HCT116 (cell line): Measurements from ENCODE around the gene SORL1. TPM values are rescaled to one million over a fixed set of nuclear protein-coding genes. Genes with fewer than 3 reads are reported as not detected.

Source experiments
- ATAC-seq: fragments of 200-7000 bp; cut with Tn5 transposase; 2 replicates; pipeline ENCODE4 v1.9.1; 2020; ENCODE audit warnings: mild to moderate bottlenecking, moderate library complexity
- BruUV-seq: library from RNA; stranded (reverse); fragments of 400-500 nt; replicated peaks from 2 replicates; lab custom pipeline; 2021; lab: Mats Ljungman, UMichigan
- CTCF ChIA-PET: fragments of 300-600 bp; sonication (Branson Sonifier 250); formaldehyde crosslinking; loops from one replicate; lab custom pipeline; 2021; ENCODE audit warnings: antibody characterized with exemption; lab: Charles Lee
- POLR2A ChIA-PET: fragments of 300-600, 350-600 bp; sonication (Branson Sonifier 250); formaldehyde crosslinking; loops from one replicate; lab custom pipeline; 2021; ENCODE audit warnings: antibody characterized with exemption; lab: Charles Lee
- RAD21 ChIA-PET, 2 experiments: fragments of 300-600 bp; sonication (Branson Sonifier 250); formaldehyde crosslinking; loops; one replicate each; lab custom pipeline; 2023; ENCODE audit warnings: low total read pairs in 2 of 2; ENCODE audit not compliant: uncharacterized antibody in 2 of 2, unreplicated experiment in 2 of 2, low non-redundant PET in 1 of 2; lab: Charles Lee
- DNase-seq: peaks from one replicate; pipeline ENCODE4 v3.0.0-alpha.2; 2010; ENCODE audit warnings: low read depth, low spot score
- H2AFZ ChIP-seq: fragments of 200-600 bp; shearing (Covaris generic), sonication (generic); 2 replicates; pipeline ENCODE4 v1.6.1; 2017; ENCODE audit warnings: low read depth, mixed run types, mixed read lengths, antibody characterized with exemption, low read length; ENCODE audit not compliant: poor library complexity, severe bottlenecking
- H3K27ac ChIP-seq: 2 replicates; pipeline ENCODE4 v1.5.1; 2012; ENCODE audit warnings: low read depth, low read length
- H3K27me3 ChIP-seq: fragments of 200-600 bp; sonication (generic); 2 replicates; pipeline ENCODE4 v1.6.1; 2016; ENCODE audit warnings: mixed run types, low read length, mixed read lengths; ENCODE audit not compliant: insufficient read depth
- H3K36me3 ChIP-seq, 2 experiments: fragments of 200-500 bp in 1 of 2; fragments of 200-600 bp in 1 of 2; sonication (Bioruptor generic) in 1 of 2; sonication (generic) in 1 of 2; 2 replicates each; pipeline versions ENCODE4 v1.5.1 to v1.6.1; 2014 to 2016; ENCODE audit warnings: low read length in 2 of 2, inconsistent platforms in 1 of 2, mixed read lengths in 1 of 2, mixed run types in 1 of 2; ENCODE audit not compliant: insufficient read depth in 2 of 2, control insufficient read depth in 1 of 2
- H3K4me1 ChIP-seq, 2 experiments: fragments of 200-600 bp in 1 of 2; sonication (generic) in 1 of 2; 2 replicates each; pipeline versions ENCODE4 v1.5.1 to v1.6.1; 2012 to 2017; ENCODE audit warnings: low read length in 2 of 2, inconsistent platforms in 1 of 2, mild to moderate bottlenecking in 1 of 2, mixed read lengths in 1 of 2, mixed run types in 1 of 2, moderate library complexity in 1 of 2; ENCODE audit not compliant: insufficient read depth in 2 of 2, control insufficient read depth in 1 of 2
- H3K4me2 ChIP-seq: fragments of 200-600 bp; sonication (generic); 2 replicates; pipeline ENCODE4 v1.6.1; 2017; ENCODE audit warnings: mixed run types, low read length, mixed read lengths
- H3K4me3 ChIP-seq, 2 experiments: fragments of 200-600 bp in 1 of 2; sonication (generic) in 1 of 2; replicated peaks in 1 of 2; 2 replicates each; pipeline ENCODE4 v1.5.1; 2011 to 2016; ENCODE audit warnings: low read length in 2 of 2, control low read depth in 1 of 2, low read depth in 1 of 2, mild to moderate bottlenecking in 1 of 2, mixed read lengths in 1 of 2, mixed run types in 1 of 2
- H3K79me2 ChIP-seq: fragments of 200-600 bp; sonication (generic); 2 replicates; pipeline ENCODE4 v1.6.1; 2017; ENCODE audit warnings: mild to moderate bottlenecking, mixed run types, low read length, moderate library complexity, mixed read lengths; ENCODE audit not compliant: insufficient read depth
- H3K9ac ChIP-seq: fragments of 200-600 bp; sonication (generic); 2 replicates; pipeline ENCODE4 v1.6.1; 2016; ENCODE audit warnings: low read length, mixed read lengths
- H3K9me2 ChIP-seq: fragments of 200-600 bp; sonication (generic), shearing (Covaris generic); 2 replicates; pipeline ENCODE4 v1.6.1; 2017; ENCODE audit warnings: mixed run types, mild to moderate bottlenecking, moderate library complexity; ENCODE audit not compliant: insufficient read depth
- H3K9me3 ChIP-seq, 2 experiments: fragments of 200-500 bp in 1 of 2; fragments of 200-600 bp in 1 of 2; sonication (Bioruptor generic) in 1 of 2; sonication (generic) in 1 of 2; 2 replicates each; pipeline ENCODE4 v1.6.1; 2014 to 2017; ENCODE audit warnings: low read length in 2 of 2, mixed read lengths in 2 of 2, inconsistent platforms in 1 of 2, low read depth in 1 of 2, mild to moderate bottlenecking in 1 of 2, mixed run types in 1 of 2, moderate library complexity in 1 of 2; ENCODE audit not compliant: control insufficient read depth in 1 of 2, insufficient read depth in 1 of 2
- H4K20me1 ChIP-seq: fragments of 200-600 bp; sonication (generic), shearing (Covaris generic); 2 replicates; pipeline ENCODE4 v1.6.1; 2017; ENCODE audit warnings: mixed run types, mild to moderate bottlenecking, moderate library complexity; ENCODE audit not compliant: insufficient read depth
- CEBPB ChIP-seq: IDR thresholded peaks from 2 replicates; pipeline ENCODE4 v1.6.1; 2012; ENCODE audit warnings: low read depth
- EGR1 ChIP-seq: IDR thresholded peaks from 2 replicates; pipeline ENCODE4 v1.6.1; 2012; ENCODE audit warnings: low read depth
- ELF1 ChIP-seq: IDR thresholded peaks from 2 replicates; pipeline ENCODE4 v1.6.1; 2012; ENCODE audit warnings: low read depth, borderline replicate concordance
- EZH2 ChIP-seq: fragments of 200-600 bp; sonication (generic); IDR thresholded peaks from 2 replicates; pipeline ENCODE4 v1.6.1; 2017; ENCODE audit warnings: antibody characterized with exemption, mixed run types
- EZH2phosphoT487 ChIP-seq: fragments of 200-600 bp; IDR thresholded peaks from 2 replicates; pipeline ENCODE4 v1.6.1; 2018; ENCODE audit warnings: antibody characterized with exemption, borderline replicate concordance
- FOSL1 ChIP-seq: IDR thresholded peaks from 2 replicates; pipeline ENCODE4 v1.6.1; 2012; ENCODE audit warnings: low read depth
- JUND ChIP-seq: IDR thresholded peaks from 2 replicates; pipeline ENCODE4 v1.6.1; 2012
- POLR2A ChIP-seq: IDR thresholded peaks from 2 replicates; pipeline ENCODE4 v1.7.0; 2011; ENCODE audit warnings: borderline replicate concordance; ENCODE audit not compliant: insufficient read depth, insufficient read length; ENCODE audit errors: extremely low read depth
- POLR2AphosphoS5 ChIP-seq: IDR thresholded peaks from 2 replicates; pipeline ENCODE4 v1.6.1; 2011; ENCODE audit warnings: mild to moderate bottlenecking, low read depth, low read length, moderate library complexity
- SIN3A ChIP-seq: IDR thresholded peaks from 2 replicates; pipeline ENCODE4 v1.6.1; 2012; ENCODE audit warnings: low read depth
- SP1 ChIP-seq: IDR thresholded peaks from 2 replicates; pipeline ENCODE4 v1.6.1; 2012; ENCODE audit warnings: low read depth
- TCF7L2 ChIP-seq: IDR thresholded peaks from 2 replicates; pipeline ENCODE4 v1.7.0; 2011; ENCODE audit warnings: borderline replicate concordance, inconsistent platforms; ENCODE audit not compliant: insufficient read depth, insufficient read length; ENCODE audit errors: extremely low read depth
- YY1 ChIP-seq: IDR thresholded peaks from 2 replicates; pipeline ENCODE4 v1.6.1; 2011; ENCODE audit warnings: low read length, low read depth, moderate library complexity, mild to moderate bottlenecking; ENCODE audit not compliant: insufficient replicate concordance; ENCODE audit errors: extremely low read depth
- ZFX ChIP-seq: fragments of 450-650 bp; IDR thresholded peaks from 2 replicates; pipeline ENCODE4 v1.6.1; 2017
- ZNF274 ChIP-seq: fragments of 200-500 bp; sonication (Bioruptor generic); IDR thresholded peaks from 2 replicates; pipeline ENCODE4 v1.6.1; 2014; ENCODE audit warnings: mild to moderate bottlenecking, low read depth, low read length, inconsistent platforms
- intact Hi-C: fragments of 100-400 bp; cut with micrococcal nuclease; formaldehyde crosslinking; loops from 2 replicates; pipeline ENCODE4 v1.10.0; 2022
- total RNA-seq: library from RNA; stranded (reverse); gene quantifications from one replicate; pipeline ENCODE4 v1.2.1, GENCODE V29; 2021; ENCODE audit not compliant: unreplicated experiment
- TF ChIP-seq, protein P1 (sequence below): IDR thresholded peaks from 2 replicates; pipeline ENCODE4 v1.6.1; 2012
- TF ChIP-seq, protein P2 (sequence below): IDR thresholded peaks from 2 replicates; pipeline ENCODE4 v1.6.1; 2012
- TF ChIP-seq, protein P3 (sequence below): IDR thresholded peaks from 2 replicates; pipeline ENCODE4 v1.6.1; 2011; ENCODE audit warnings: mild to moderate bottlenecking, low read length, moderate library complexity; ENCODE audit not compliant: insufficient replicate concordance; ENCODE audit errors: extremely low read depth
- TF ChIP-seq, protein P4 (sequence below): IDR thresholded peaks from 2 replicates; pipeline ENCODE4 v1.6.1; 2012; ENCODE audit warnings: low read depth

SORL1 gene
- total RNA-seq, 1 experiment from 2014 or later, result 17.4 TPM

GRCh38 chr11:121610706-121611105 is 158.6 kb downstream of the SORL1 start:
- H3K27me3 ChIP-seq, result no peaks in the 10 kb centered on the region
- no peaks in the 10 kb centered on the region for H3K79me2 ChIP-seq
- H3K9ac ChIP-seq, result no peak overlapping the region
- H3K4me2 ChIP-seq, result no peak overlapping the region
- DNase-seq (no peak), ATAC-seq (no peak)
- no peaks in the 10 kb centered on the region; a peak in 1 of 4 replicates for H3K4me1 ChIP-seq
- H2AFZ ChIP-seq, result no peak overlapping the region
- no TSS peak for BruUV-seq
- no peak for TF ChIP-seq TCF7L2
- TF ChIP-seq FOSL1, result no peak
- TF ChIP-seq, protein P1, sequence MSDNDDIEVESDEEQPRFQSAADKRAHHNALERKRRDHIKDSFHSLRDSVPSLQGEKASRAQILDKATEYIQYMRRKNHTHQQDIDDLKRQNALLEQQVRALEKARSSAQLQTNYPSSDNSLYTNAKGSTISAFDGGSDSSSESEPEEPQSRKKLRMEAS, result no peak
- TF ChIP-seq ELF1, result no peak
- TF ChIP-seq, protein P2, sequence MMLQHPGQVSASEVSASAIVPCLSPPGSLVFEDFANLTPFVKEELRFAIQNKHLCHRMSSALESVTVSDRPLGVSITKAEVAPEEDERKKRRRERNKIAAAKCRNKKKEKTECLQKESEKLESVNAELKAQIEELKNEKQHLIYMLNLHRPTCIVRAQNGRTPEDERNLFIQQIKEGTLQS, result no peak
- TF ChIP-seq, protein P3, sequence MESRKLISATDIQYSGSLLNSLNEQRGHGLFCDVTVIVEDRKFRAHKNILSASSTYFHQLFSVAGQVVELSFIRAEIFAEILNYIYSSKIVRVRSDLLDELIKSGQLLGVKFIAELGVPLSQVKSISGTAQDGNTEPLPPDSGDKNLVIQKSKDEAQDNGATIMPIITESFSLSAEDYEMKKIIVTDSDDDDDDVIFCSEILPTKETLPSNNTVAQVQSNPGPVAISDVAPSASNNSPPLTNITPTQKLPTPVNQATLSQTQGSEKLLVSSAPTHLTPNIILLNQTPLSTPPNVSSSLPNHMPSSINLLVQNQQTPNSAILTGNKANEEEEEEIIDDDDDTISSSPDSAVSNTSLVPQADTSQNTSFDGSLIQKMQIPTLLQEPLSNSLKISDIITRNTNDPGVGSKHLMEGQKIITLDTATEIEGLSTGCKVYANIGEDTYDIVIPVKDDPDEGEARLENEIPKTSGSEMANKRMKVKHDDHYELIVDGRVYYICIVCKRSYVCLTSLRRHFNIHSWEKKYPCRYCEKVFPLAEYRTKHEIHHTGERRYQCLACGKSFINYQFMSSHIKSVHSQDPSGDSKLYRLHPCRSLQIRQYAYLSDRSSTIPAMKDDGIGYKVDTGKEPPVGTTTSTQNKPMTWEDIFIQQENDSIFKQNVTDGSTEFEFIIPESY, result no peak
- TF ChIP-seq ZNF274, result no peak
- no peak for TF ChIP-seq POLR2A
- TF ChIP-seq SIN3A, result no peak
- no peak for TF ChIP-seq EZH2phosphoT487
- no peak for TF ChIP-seq ZFX
- TF ChIP-seq EGR1, result no peak
- TF ChIP-seq SP1, result no peak
- TF ChIP-seq POLR2AphosphoS5, result no peak
- TF ChIP-seq JUND, result no peak
- TF ChIP-seq YY1, result no peak
- TF ChIP-seq EZH2, result no peak
- TF ChIP-seq, protein P4, sequence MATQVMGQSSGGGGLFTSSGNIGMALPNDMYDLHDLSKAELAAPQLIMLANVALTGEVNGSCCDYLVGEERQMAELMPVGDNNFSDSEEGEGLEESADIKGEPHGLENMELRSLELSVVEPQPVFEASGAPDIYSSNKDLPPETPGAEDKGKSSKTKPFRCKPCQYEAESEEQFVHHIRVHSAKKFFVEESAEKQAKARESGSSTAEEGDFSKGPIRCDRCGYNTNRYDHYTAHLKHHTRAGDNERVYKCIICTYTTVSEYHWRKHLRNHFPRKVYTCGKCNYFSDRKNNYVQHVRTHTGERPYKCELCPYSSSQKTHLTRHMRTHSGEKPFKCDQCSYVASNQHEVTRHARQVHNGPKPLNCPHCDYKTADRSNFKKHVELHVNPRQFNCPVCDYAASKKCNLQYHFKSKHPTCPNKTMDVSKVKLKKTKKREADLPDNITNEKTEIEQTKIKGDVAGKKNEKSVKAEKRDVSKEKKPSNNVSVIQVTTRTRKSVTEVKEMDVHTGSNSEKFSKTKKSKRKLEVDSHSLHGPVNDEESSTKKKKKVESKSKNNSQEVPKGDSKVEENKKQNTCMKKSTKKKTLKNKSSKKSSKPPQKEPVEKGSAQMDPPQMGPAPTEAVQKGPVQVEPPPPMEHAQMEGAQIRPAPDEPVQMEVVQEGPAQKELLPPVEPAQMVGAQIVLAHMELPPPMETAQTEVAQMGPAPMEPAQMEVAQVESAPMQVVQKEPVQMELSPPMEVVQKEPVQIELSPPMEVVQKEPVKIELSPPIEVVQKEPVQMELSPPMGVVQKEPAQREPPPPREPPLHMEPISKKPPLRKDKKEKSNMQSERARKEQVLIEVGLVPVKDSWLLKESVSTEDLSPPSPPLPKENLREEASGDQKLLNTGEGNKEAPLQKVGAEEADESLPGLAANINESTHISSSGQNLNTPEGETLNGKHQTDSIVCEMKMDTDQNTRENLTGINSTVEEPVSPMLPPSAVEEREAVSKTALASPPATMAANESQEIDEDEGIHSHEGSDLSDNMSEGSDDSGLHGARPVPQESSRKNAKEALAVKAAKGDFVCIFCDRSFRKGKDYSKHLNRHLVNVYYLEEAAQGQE, result no peak
- no peak for TF ChIP-seq CEBPB
- H3K36me3 ChIP-seq, result no peaks in the 10 kb centered on the region
- no peaks in the 10 kb centered on the region for H3K9me2 ChIP-seq
- ChIA-PET POLR2A (no interaction called here), CTCF (no interaction called here), RAD21 (no interaction called here)
- intact Hi-C loops, result no loop called here
- H4K20me1 ChIP-seq, result no peaks in the 10 kb centered on the region
- H3K4me3 ChIP-seq, result no peak overlapping the region
- H3K9me3 ChIP-seq, result no peaks in the 10 kb centered on the region
- no peak overlapping the region for H3K27ac ChIP-seq
